Measurements from ENCODE around the gene ANKRD44.

DNA sequence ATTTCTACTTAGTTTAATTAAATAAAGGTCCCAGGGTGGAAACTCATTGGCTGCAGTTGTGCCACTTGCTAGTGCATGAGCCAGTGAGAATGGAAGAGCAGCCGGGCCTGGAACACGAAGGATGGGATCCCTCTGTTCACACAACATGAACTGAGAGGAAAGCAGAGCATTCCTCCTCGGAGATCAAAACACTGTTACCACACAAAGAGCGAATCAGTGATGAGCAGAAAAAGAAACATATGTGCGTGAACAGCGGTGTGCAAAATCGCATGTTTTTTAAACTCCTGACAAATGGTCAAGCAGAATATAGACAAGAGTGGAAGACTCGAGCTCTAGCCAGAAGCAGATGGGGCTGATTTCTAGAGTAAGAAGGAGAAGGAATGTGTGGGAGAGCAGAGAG lies 28.4 kb upstream of the ANKRD44 start:
- TF ChIP-seq CTCF (IDR thresholded peaks at IDR 0.05) = no peak
- no peak for TF ChIP-seq POLR2AphosphoS5 (IDR thresholded peaks at IDR 0.05)
- no peak for TF ChIP-seq POLR2A (IDR thresholded peaks at IDR 0.05)

Measured in gastroesophageal sphincter (tissue), 3 donors.